Measurements from ENCODE around the gene ATAD5.

DNA sequence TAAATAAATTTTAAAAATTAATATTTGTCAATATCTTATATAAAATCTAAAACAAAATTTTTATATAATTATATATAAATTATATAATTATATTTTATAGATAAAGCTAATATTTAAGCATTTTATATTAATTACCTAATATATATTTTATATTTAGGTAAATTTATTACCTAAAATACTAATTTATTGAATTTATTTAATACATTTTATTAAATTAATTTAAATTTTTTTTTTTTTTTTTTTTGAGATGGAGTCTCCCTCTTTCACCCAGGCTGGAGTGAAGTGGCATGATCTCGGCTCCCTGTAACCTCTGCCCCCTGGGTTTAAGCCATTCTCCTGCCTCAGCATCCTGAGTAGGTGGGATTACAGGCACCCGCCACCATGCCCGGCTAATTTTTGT is 22.4 kb downstream of the ATAD5 start:
- TF ChIP-seq, protein P1, sequence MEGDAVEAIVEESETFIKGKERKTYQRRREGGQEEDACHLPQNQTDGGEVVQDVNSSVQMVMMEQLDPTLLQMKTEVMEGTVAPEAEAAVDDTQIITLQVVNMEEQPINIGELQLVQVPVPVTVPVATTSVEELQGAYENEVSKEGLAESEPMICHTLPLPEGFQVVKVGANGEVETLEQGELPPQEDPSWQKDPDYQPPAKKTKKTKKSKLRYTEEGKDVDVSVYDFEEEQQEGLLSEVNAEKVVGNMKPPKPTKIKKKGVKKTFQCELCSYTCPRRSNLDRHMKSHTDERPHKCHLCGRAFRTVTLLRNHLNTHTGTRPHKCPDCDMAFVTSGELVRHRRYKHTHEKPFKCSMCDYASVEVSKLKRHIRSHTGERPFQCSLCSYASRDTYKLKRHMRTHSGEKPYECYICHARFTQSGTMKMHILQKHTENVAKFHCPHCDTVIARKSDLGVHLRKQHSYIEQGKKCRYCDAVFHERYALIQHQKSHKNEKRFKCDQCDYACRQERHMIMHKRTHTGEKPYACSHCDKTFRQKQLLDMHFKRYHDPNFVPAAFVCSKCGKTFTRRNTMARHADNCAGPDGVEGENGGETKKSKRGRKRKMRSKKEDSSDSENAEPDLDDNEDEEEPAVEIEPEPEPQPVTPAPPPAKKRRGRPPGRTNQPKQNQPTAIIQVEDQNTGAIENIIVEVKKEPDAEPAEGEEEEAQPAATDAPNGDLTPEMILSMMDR (IDR thresholded peaks at IDR 0.05; ENCODE audit: low read depth, low read length, poor library complexity, severe bottlenecking): no peak
- no peak for TF ChIP-seq EZH2phosphoT487 (IDR thresholded peaks at IDR 0.05; ENCODE audit: borderline replicate concordance, low read length)

Data from DOHH2 (cell line).